ENCODE data around the gene MYO5B. TPM values are rescaled to one million over a fixed set of nuclear protein-coding genes. Genes with fewer than 3 reads are reported as not detected.

Gene MYO5B
- total RNA-seq, 1 donor from 2014 or later = 1.5 TPM

- H3K36me3 Mint-ChIP-seq (ENCODE audit: low read depth, unreplicated experiment) = no peaks in the 10 kb centered on the region
- no peaks in the 10 kb centered on the region for H3K27me3 Mint-ChIP-seq (ENCODE audit: unreplicated experiment)
- H3K4me1 Mint-ChIP-seq (ENCODE audit: unreplicated experiment) = no peaks in the 10 kb centered on the region
- no peak for TF ChIP-seq CTCF (IDR thresholded peaks at IDR 0.05; ENCODE audit: unreplicated experiment)
- H3K27ac Mint-ChIP-seq (ENCODE audit: unreplicated experiment) = no peak overlapping the region
- DNase-seq (ENCODE audit: low spot score) = no peak
- no peaks in the 10 kb centered on the region for H3K9me3 Mint-ChIP-seq (ENCODE audit: unreplicated experiment)
- H3K4me3 Mint-ChIP-seq (ENCODE audit: unreplicated experiment) = no peak overlapping the region
Measured at GRCh38 chr18:50013363-50014138, 181.4 kb downstream of the MYO5B start.

GRCh38 chr18:50011813-50012435 lies 183.0 kb downstream of the MYO5B start:
- Mint-ChIP-seq H3K9me3 (ENCODE audit: unreplicated experiment) (no peaks in the 10 kb centered on the region), H3K4me3 (ENCODE audit: unreplicated experiment) (no peak overlapping the region), H3K4me1 (ENCODE audit: unreplicated experiment) (no peaks in the 10 kb centered on the region), H3K27me3 (ENCODE audit: unreplicated experiment) (no peaks in the 10 kb centered on the region), H3K27ac (ENCODE audit: unreplicated experiment) (no peak overlapping the region), H3K36me3 (ENCODE audit: low read depth, unreplicated experiment) (no peaks in the 10 kb centered on the region)
- TF ChIP-seq CTCF (IDR thresholded peaks at IDR 0.05; ENCODE audit: unreplicated experiment) = no peak
- DNase-seq (ENCODE audit: low spot score) = no peak

- TF ChIP-seq CTCF (IDR thresholded peaks at IDR 0.05; ENCODE audit: unreplicated experiment) = peak; percentile 69
Measured at GRCh38 chr18:50009773-50010335, 185.1 kb downstream of the MYO5B start.

GRCh38 chr18:50008306-50008705 lies 186.6 kb downstream of the MYO5B start:
- H3K27ac Mint-ChIP-seq (ENCODE audit: unreplicated experiment) = no peak overlapping the region
- DNase-seq (ENCODE audit: low spot score) = no peak
- no peaks in the 10 kb centered on the region for H3K4me1 Mint-ChIP-seq (ENCODE audit: unreplicated experiment)
- H3K4me3 Mint-ChIP-seq (ENCODE audit: unreplicated experiment) = no peak overlapping the region
- no peaks in the 10 kb centered on the region for H3K36me3 Mint-ChIP-seq (ENCODE audit: low read depth, unreplicated experiment)
- H3K9me3 Mint-ChIP-seq (ENCODE audit: unreplicated experiment) = no peaks in the 10 kb centered on the region
- no peak for TF ChIP-seq CTCF (IDR thresholded peaks at IDR 0.05; ENCODE audit: unreplicated experiment)
- peaks cover 3% of the 10 kb centered on the region for H3K27me3 Mint-ChIP-seq (ENCODE audit: unreplicated experiment)

More at GRCh38 chr18:50009773-50010335, 185.1 kb downstream of the MYO5B start:
- no peak overlapping the region for H3K27ac Mint-ChIP-seq (ENCODE audit: unreplicated experiment)
- no peaks in the 10 kb centered on the region for H3K36me3 Mint-ChIP-seq (ENCODE audit: low read depth, unreplicated experiment)
- H3K4me3 Mint-ChIP-seq (ENCODE audit: unreplicated experiment) = no peak overlapping the region
- H3K9me3 Mint-ChIP-seq (ENCODE audit: unreplicated experiment) = no peaks in the 10 kb centered on the region
- DNase-seq (ENCODE audit: low spot score) = peak; percentile 62
- no peaks in the 10 kb centered on the region for H3K27me3 Mint-ChIP-seq (ENCODE audit: unreplicated experiment)
- H3K4me1 Mint-ChIP-seq (ENCODE audit: unreplicated experiment) = no peaks in the 10 kb centered on the region
